Endothelial cell of umbilical vein (primary cell): Measurements from ENCODE around the gene C1QTNF5.

ENCODE experiments used
- POLR2A ChIP-seq: IDR thresholded peaks from 2 replicates; pipeline ENCODE4 v1.6.1; 2012; ENCODE audit warnings: low read depth, mild to moderate bottlenecking, control low read depth, low read length
- TF ChIP-seq, protein P1 (sequence below), 2 donors: IDR thresholded peaks; 1 replicate in 1 of 2; 2 replicates in 1 of 2; pipeline ENCODE4 v1.5.1; 2011; ENCODE audit warnings: low read length in 2 of 2, mild to moderate bottlenecking in 2 of 2, moderate library complexity in 2 of 2, control low read depth in 1 of 2, inconsistent platforms in 1 of 2, low read depth in 1 of 2; ENCODE audit not compliant: insufficient read depth in 1 of 2; ENCODE audit errors: extremely low read depth in 1 of 2
- TF ChIP-seq, protein P2 (sequence below): IDR thresholded peaks from 2 replicates; pipeline ENCODE4 v1.6.1; 2011; ENCODE audit not compliant: insufficient read depth, insufficient read length

DNA sequence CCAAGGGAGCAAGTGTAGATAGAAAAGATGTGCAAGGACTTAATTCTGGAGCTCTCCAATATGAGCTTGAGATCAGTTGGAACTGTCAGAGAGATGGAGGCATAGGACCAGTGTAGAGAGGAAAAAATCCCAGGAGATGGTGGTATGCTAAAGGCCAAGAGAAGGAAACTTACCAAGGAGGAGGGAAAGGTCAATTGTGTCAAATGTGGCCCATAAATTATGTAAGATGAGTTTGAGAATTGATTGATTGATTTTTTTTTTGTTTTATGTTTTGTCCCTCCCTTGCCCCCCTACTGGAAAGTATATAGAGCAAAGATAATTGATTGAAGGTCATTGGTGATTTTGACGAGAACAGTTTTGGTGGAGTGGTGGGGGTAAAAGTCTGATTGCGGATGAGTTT lies 43.6 kb upstream of the C1QTNF5 start:
- no peak for TF ChIP-seq POLR2A
- TF ChIP-seq, protein P1, sequence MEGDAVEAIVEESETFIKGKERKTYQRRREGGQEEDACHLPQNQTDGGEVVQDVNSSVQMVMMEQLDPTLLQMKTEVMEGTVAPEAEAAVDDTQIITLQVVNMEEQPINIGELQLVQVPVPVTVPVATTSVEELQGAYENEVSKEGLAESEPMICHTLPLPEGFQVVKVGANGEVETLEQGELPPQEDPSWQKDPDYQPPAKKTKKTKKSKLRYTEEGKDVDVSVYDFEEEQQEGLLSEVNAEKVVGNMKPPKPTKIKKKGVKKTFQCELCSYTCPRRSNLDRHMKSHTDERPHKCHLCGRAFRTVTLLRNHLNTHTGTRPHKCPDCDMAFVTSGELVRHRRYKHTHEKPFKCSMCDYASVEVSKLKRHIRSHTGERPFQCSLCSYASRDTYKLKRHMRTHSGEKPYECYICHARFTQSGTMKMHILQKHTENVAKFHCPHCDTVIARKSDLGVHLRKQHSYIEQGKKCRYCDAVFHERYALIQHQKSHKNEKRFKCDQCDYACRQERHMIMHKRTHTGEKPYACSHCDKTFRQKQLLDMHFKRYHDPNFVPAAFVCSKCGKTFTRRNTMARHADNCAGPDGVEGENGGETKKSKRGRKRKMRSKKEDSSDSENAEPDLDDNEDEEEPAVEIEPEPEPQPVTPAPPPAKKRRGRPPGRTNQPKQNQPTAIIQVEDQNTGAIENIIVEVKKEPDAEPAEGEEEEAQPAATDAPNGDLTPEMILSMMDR (IDR thresholded peaks at IDR 0.05; ENCODE audit: extremely low read depth in 1 of 2, insufficient read depth in 1 of 2, low read depth in 1 of 2, low read length in 2 of 2): no peak
- TF ChIP-seq, protein P2, sequence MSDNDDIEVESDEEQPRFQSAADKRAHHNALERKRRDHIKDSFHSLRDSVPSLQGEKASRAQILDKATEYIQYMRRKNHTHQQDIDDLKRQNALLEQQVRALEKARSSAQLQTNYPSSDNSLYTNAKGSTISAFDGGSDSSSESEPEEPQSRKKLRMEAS: no peak
